HG03060 (cell line): ENCODE data around the gene MOGAT1.
"Not testable (repeated sequence)": the region's sequence is repeated elsewhere in the genome, so short reads cannot be mapped to it uniquely, and the experiment has no call there.

ENCODE experiments used
- ATAC-seq: cut with Tn5 transposase; IDR thresholded peaks from one replicate; pipeline ENCODE4 v1.9.1; 2021; ENCODE audit warnings: low read depth, moderate number of reproducible peaks; ENCODE audit not compliant: unreplicated experiment

The MOGAT1 gene

GRCh38 chr2:222669353-222669752 is 2.1 kb upstream of the MOGAT1 start:
- no peak for ATAC-seq

- ATAC-seq = no peak
These were observed 1.0 kb upstream of the MOGAT1 start for GRCh38 chr2:222670191-222671038.

GRCh38 chr2:222672068-222672401 is 577 bp downstream of the MOGAT1 start:
- ATAC-seq = no peak

GRCh38 chr2:222673273-222673672 is 1.8 kb downstream of the MOGAT1 start:
- no peak for ATAC-seq

GRCh38 chr2:222673883-222674282 is 2.4 kb downstream of the MOGAT1 start:
- no peak for ATAC-seq

GRCh38 chr2:222677981-222678380 is 6.5 kb downstream of the MOGAT1 start:
- ATAC-seq = no peak

GRCh38 chr2:222683805-222684204 is 12.3 kb downstream of the MOGAT1 start:
- ATAC-seq = no peak

- ATAC-seq = no peak
These were observed 14.8 kb downstream of the MOGAT1 start for GRCh38 chr2:222686086-222686750.

- ATAC-seq = no peak
These were observed 17.5 kb downstream of the MOGAT1 start for GRCh38 chr2:222688917-222689316.

GRCh38 chr2:222689322-222689721 is 17.9 kb downstream of the MOGAT1 start:
- ATAC-seq = no peak

GRCh38 chr2:222690564-222691200 is 19.2 kb downstream of the MOGAT1 start:
- peak; percentile 77 for ATAC-seq

GRCh38 chr2:222693413-222693812 is 22.0 kb downstream of the MOGAT1 start:
- ATAC-seq = not testable (repeated sequence)

GRCh38 chr2:222693837-222694236 is 22.4 kb downstream of the MOGAT1 start:
- peak; percentile 44 for ATAC-seq

- no peak for ATAC-seq
These were observed 26.8 kb downstream of the MOGAT1 start for GRCh38 chr2:222698276-222698675.

GRCh38 chr2:222701233-222701632 is 29.8 kb downstream of the MOGAT1 start:
- no peak for ATAC-seq

GRCh38 chr2:222701721-222702131 is 30.3 kb downstream of the MOGAT1 start:
- ATAC-seq = no peak

- ATAC-seq = no peak
These were observed 31.6 kb downstream of the MOGAT1 start for GRCh38 chr2:222703091-222703490.

GRCh38 chr2:222703886-222704285 is 32.4 kb downstream of the MOGAT1 start:
- no peak for ATAC-seq

- ATAC-seq = no peak
These were observed 35.2 kb downstream of the MOGAT1 start for GRCh38 chr2:222706616-222707015.

- ATAC-seq = no peak
These were observed 35.7 kb downstream of the MOGAT1 start for GRCh38 chr2:222707102-222707688.

GRCh38 chr2:222707689-222708273 is 36.3 kb downstream of the MOGAT1 start:
- no peak for ATAC-seq
